Subcutaneous abdominal adipose tissue (tissue), 5 donors: ENCODE measurements around the gene ALKBH4.

Source experiments
- H3K27ac ChIP-seq: one replicate; pipeline ENCODE4 v1.7.0; 2013; ENCODE audit warnings: low read depth, mild to moderate bottlenecking, inconsistent platforms, low read length, moderate library complexity
- H3K27me3 ChIP-seq, 5 donors: one replicate each; pipeline ENCODE4 v1.7.0; 2013; ENCODE audit warnings: low read length in 5 of 5, inconsistent platforms in 1 of 5; ENCODE audit not compliant: control insufficient read depth in 5 of 5, insufficient read depth in 4 of 5
- H3K36me3 ChIP-seq, 5 donors: one replicate each; pipeline ENCODE4 v1.7.0; 2013; ENCODE audit warnings: low read length in 5 of 5; ENCODE audit not compliant: control insufficient read depth in 5 of 5, insufficient read depth in 5 of 5
- H3K4me1 ChIP-seq, 5 donors: one replicate each; pipeline ENCODE4 v1.7.0; 2013; ENCODE audit warnings: low read length in 5 of 5, mild to moderate bottlenecking in 3 of 5, moderate library complexity in 1 of 5; ENCODE audit not compliant: control insufficient read depth in 5 of 5, insufficient read depth in 5 of 5
- H3K4me3 ChIP-seq, 5 donors: one replicate each; pipeline ENCODE4 v1.7.0; 2013; ENCODE audit warnings: low read length in 5 of 5, low read depth in 1 of 5
- H3K9ac ChIP-seq, 5 donors: one replicate each; pipeline ENCODE4 v1.7.0; 2013; ENCODE audit warnings: low read length in 5 of 5, mild to moderate bottlenecking in 4 of 5, moderate library complexity in 3 of 5
- H3K9me3 ChIP-seq, 5 donors: one replicate each; pipeline ENCODE4 v1.7.0; 2013; ENCODE audit warnings: low read length in 5 of 5; ENCODE audit not compliant: control insufficient read depth in 5 of 5
- donor health status: healthy.
- donor health status: healthy.
- donor health status: healthy.
- donor health status: healthy.
- donor health status: healthy.

Gene ALKBH4

GRCh38 chr7:102444961-102445673 lies 19.5 kb downstream of the ALKBH4 start:
- no peaks in the 10 kb centered on the region for H3K9me3 ChIP-seq
- no peak overlapping the region for H3K9ac ChIP-seq
- H3K36me3 ChIP-seq: peaks cover 0 to 35% (median 18%) of the 10 kb centered on the region in 5 donors
- H3K27ac ChIP-seq: no peak overlapping the region
- H3K27me3 ChIP-seq: no peaks in the 10 kb centered on the region
- H3K4me1 ChIP-seq: peaks cover 0 to 7% (median 6%) of the 10 kb centered on the region in 5 donors
- H3K4me3 ChIP-seq: no peak overlapping the region

GRCh38 chr7:102439963-102440795 lies 24.5 kb downstream of the ALKBH4 start:
- Histone ChIP-seq H3K9me3 (no peaks in the 10 kb centered on the region), H3K36me3 (peaks cover 0 to 20% (median 2%) of the 10 kb centered on the region in 5 donors), H3K4me3 (no peak overlapping the region), H3K27me3 (no peaks in the 10 kb centered on the region), H3K27ac (peak overlapping the region; percentile 55), H3K4me1 (peaks cover 0 to 10% (median 7%) of the 10 kb centered on the region in 5 donors), H3K9ac (no peak overlapping the region)

DNA sequence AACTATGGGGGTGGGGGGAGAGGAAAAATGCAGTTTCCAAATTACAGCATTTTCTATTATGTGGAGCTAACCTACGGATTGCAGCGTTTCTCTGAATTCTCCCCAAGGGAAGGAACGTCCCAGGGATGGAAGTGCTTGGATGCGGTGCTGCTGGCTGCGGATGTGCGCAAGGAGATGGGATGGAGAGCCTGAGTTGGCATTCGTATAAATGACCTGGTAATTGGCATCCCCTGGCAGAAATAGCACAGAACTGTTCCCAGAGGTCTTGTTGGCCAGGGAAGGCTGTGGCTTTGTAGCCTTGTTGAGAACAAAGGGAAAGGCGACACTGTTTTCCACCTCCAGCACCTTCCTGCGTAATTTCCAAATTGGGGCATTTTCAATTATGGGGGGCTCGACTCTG lies 28.5 kb downstream of the ALKBH4 start:
- Histone ChIP-seq H3K9me3 (no peaks in the 10 kb centered on the region), H3K27ac (no peak overlapping the region), H3K9ac (no peak overlapping the region), H3K36me3 (peaks cover 0 to 10% (median 2%) of the 10 kb centered on the region in 5 donors), H3K4me1 (peaks cover 1 to 33% (median 26%) of the 10 kb centered on the region in 5 donors), H3K4me3 (no peak overlapping the region), H3K27me3 (no peaks in the 10 kb centered on the region)

DNA sequence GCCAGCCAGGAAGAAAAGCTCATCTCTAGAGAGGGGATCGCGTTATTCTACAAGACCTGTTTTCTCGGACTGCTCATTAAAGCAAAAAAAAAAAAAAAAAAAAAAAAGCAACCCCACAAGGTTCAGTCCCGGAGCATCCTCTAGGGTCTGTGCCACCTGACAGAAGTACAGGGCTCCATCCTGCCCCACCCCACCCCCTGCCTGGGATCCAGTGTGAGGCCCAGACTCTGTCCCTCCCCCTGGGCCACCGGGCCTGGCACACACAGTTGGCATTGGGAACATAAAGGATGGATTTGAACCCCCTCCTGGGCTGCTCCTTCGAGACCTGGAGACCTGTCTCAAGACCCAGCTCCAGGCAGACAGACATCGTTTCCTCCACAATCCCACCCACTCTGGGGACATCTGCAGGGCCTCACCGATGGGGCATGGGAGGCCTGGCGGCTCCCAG lies 30.6 kb downstream of the ALKBH4 start:
- Histone ChIP-seq H3K9ac (peak overlapping the region in 4 of 5 donors; percentile 63 to 78 (median 74)), H3K4me1 (peaks cover 1 to 32% (median 19%) of the 10 kb centered on the region in 5 donors), H3K27me3 (no peaks in the 10 kb centered on the region), H3K9me3 (no peaks in the 10 kb centered on the region), H3K4me3 (peak overlapping the region; percentile 69 to 76 (median 74)), H3K36me3 (peaks cover 0 to 7% (median 2%) of the 10 kb centered on the region in 5 donors), H3K27ac (peak overlapping the region; percentile 60)

- peaks cover 1 to 32% (median 19%) of the 10 kb centered on the region in 5 donors for H3K4me1 ChIP-seq
- peak within 1 kb of the TSS in 4 of 5 donors; percentile 63 to 78 (median 74) for H3K9ac ChIP-seq
- H3K9me3 ChIP-seq: no peaks in the 10 kb centered on the region
- H3K27me3 ChIP-seq: no peaks in the 10 kb centered on the region
- H3K27ac ChIP-seq: peak within 1 kb of the TSS; percentile 60
- peak within 1 kb of the TSS; percentile 69 to 76 (median 74) for H3K4me3 ChIP-seq
- H3K36me3 ChIP-seq: peaks cover 0 to 4% (median 0%) of the 10 kb centered on the region in 5 donors
Measured at GRCh38 chr7:102433219-102434038, 31.2 kb downstream of the ALKBH4 start, which contains the start of gene ORAI2. ORAI2 (plus strand) TSS chr7:102433575; CDS start chr7:102438957, 5,382 bp downstream.

GRCh38 chr7:102432442-102433218 lies 32.0 kb downstream of the ALKBH4 start:
- Histone ChIP-seq H3K27ac (no peak overlapping the region), H3K36me3 (peaks cover 0 to 4% (median 0%) of the 10 kb centered on the region in 5 donors), H3K9ac (peak overlapping the region in 2 of 5 donors; percentile 45 to 68), H3K9me3 (no peaks in the 10 kb centered on the region), H3K27me3 (no peaks in the 10 kb centered on the region), H3K4me3 (peak overlapping the region in 4 of 5 donors; percentile 42 to 74 (median 59)), H3K4me1 (peaks cover 1 to 32% (median 19%) of the 10 kb centered on the region in 5 donors)

DNA sequence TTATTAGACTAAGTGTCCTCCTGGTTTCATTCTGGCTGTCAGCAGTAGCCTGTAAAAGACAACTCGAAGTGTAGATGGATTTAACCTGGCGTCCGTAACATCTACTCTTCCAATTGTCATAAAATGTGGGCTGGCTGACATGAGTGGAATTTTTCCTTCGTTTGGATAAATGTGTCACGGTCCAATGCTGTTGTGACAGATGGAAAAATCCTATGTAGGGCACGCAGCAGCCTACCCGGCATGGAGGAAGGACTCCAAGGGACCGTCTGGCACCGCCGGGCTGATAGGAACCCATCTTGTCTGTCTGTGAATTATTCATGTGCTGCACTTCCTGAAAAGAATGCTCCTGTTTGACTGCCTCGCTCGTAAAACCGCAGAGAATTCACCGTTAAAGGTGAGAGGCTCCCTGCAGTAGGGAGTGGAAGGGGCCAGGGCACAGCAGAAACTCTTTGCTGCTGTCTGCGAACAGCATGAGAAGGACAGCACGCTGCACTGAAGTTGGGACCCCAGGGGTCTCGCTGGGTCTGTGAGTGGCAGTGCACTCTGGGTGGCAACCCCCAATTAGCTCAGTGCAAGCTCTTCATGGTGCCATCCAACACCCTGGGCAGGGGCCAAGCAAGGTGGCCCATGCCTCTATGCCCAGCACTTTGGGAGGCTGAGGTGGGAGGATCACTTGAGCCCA lies 32.9 kb downstream of the ALKBH4 start:
- H3K9me3 ChIP-seq: no peaks in the 10 kb centered on the region
- no peak overlapping the region for H3K9ac ChIP-seq
- peaks cover 1 to 35% (median 19%) of the 10 kb centered on the region in 5 donors for H3K4me1 ChIP-seq
- H3K27me3 ChIP-seq: no peaks in the 10 kb centered on the region
- no peak overlapping the region for H3K4me3 ChIP-seq
- no peak overlapping the region for H3K27ac ChIP-seq
- H3K36me3 ChIP-seq: peaks cover 0 to 8% (median 4%) of the 10 kb centered on the region in 5 donors

GRCh38 chr7:102429141-102429899 lies 35.3 kb downstream of the ALKBH4 start:
- H3K27ac ChIP-seq: no peak overlapping the region
- no peak overlapping the region for H3K4me3 ChIP-seq
- no peaks in the 10 kb centered on the region for H3K9me3 ChIP-seq
- H3K36me3 ChIP-seq: peaks cover 0 to 32% (median 27%) of the 10 kb centered on the region in 5 donors
- H3K4me1 ChIP-seq: peaks cover 1 to 44% (median 15%) of the 10 kb centered on the region in 5 donors
- H3K27me3 ChIP-seq: no peaks in the 10 kb centered on the region
- no peak overlapping the region for H3K9ac ChIP-seq
